GM18502 (cell line): ENCODE measurements around the gene HSD17B13.
"Not testable (repeated sequence)": the region's sequence is repeated elsewhere in the genome, so short reads cannot be mapped to it uniquely, and the experiment has no call there.

Experiments used
- ATAC-seq: cut with Tn5 transposase; IDR thresholded peaks from one replicate; pipeline ENCODE4 v1.9.1; 2021; ENCODE audit warnings: mild to moderate bottlenecking; ENCODE audit not compliant: unreplicated experiment, poor library complexity

The HSD17B13 gene

GRCh38 chr4:87317527-87317926 lies 5.2 kb downstream of the HSD17B13 start:
- no peak for ATAC-seq

- no peak for ATAC-seq
Measured at GRCh38 chr4:87316961-87317360, 5.7 kb downstream of the HSD17B13 start.

- not testable (repeated sequence) for ATAC-seq
Measured at GRCh38 chr4:87315000-87315399, 7.7 kb downstream of the HSD17B13 start.

- no peak for ATAC-seq
Measured at GRCh38 chr4:87313756-87314155, 8.9 kb downstream of the HSD17B13 start.

- ATAC-seq, result no peak
Measured at GRCh38 chr4:87311684-87312083, 11.0 kb downstream of the HSD17B13 start.

GRCh38 chr4:87310691-87311335 lies 11.9 kb downstream of the HSD17B13 start:
- no peak for ATAC-seq

GRCh38 chr4:87309625-87310024 lies 13.1 kb downstream of the HSD17B13 start:
- no peak for ATAC-seq

- ATAC-seq, result peak; percentile 86
Measured at GRCh38 chr4:87306056-87306455, 16.6 kb downstream of the HSD17B13 start.

- ATAC-seq, result no peak
Measured at GRCh38 chr4:87305562-87305961, 17.1 kb downstream of the HSD17B13 start.

- no peak for ATAC-seq
Measured at GRCh38 chr4:87304745-87305432, 17.8 kb downstream of the HSD17B13 start.

- ATAC-seq, result no peak
Measured at GRCh38 chr4:87299898-87300297, 22.8 kb downstream of the HSD17B13 start.

GRCh38 chr4:87298362-87298761 lies 24.3 kb downstream of the HSD17B13 start:
- no peak for ATAC-seq

GRCh38 chr4:87294911-87295310 lies 27.8 kb downstream of the HSD17B13 start:
- ATAC-seq, result not testable (repeated sequence)

GRCh38 chr4:87293889-87294288 lies 28.8 kb downstream of the HSD17B13 start:
- ATAC-seq, result not testable (repeated sequence)

- no peak for ATAC-seq
Measured at GRCh38 chr4:87286970-87287369, 35.7 kb downstream of the HSD17B13 start.

- ATAC-seq, result not testable (repeated sequence)
Measured at GRCh38 chr4:87284268-87284667, 38.4 kb downstream of the HSD17B13 start.

GRCh38 chr4:87283151-87283550 lies 39.5 kb downstream of the HSD17B13 start:
- no peak for ATAC-seq

GRCh38 chr4:87281603-87282002 lies 41.1 kb downstream of the HSD17B13 start:
- no peak for ATAC-seq

- ATAC-seq, result no peak
Measured at GRCh38 chr4:87278335-87278794, 44.3 kb downstream of the HSD17B13 start.

- no peak for ATAC-seq
Measured at GRCh38 chr4:87275311-87275710, 47.4 kb downstream of the HSD17B13 start.

- no peak for ATAC-seq
Measured at GRCh38 chr4:87274803-87275202, 47.9 kb downstream of the HSD17B13 start.

GRCh38 chr4:87274327-87274726 lies 48.4 kb downstream of the HSD17B13 start:
- no peak for ATAC-seq
